Fibroblast of lung (primary cell): ENCODE results near the gene ARHGDIA. TPM values are rescaled to one million over a fixed set of nuclear protein-coding genes. Genes with fewer than 3 reads are reported as not detected.

Experiments used
- DNase-seq, 2 donors: peaks; one replicate each; pipeline versions ENCODE4 v3.0.0 to v3.0.0-alpha.2; 2010; ENCODE audit warnings: low read depth in 2 of 2
- H2AFZ ChIP-seq: 2 replicates; pipeline ENCODE4 v1.5.1; 2012; ENCODE audit warnings: low read length, control low read depth, inconsistent platforms
- H3K27ac ChIP-seq: 2 replicates; pipeline ENCODE4 v1.5.1; 2011; ENCODE audit warnings: low read length, control low read depth; ENCODE audit not compliant: insufficient read depth
- H3K27me3 ChIP-seq: 2 replicates; pipeline ENCODE4 v1.5.1; 2011; ENCODE audit warnings: mild to moderate bottlenecking, low read length; ENCODE audit not compliant: control insufficient read depth, insufficient read depth
- H3K36me3 ChIP-seq: 2 replicates; pipeline ENCODE4 v1.5.1; 2011; ENCODE audit warnings: low read length; ENCODE audit not compliant: control insufficient read depth, insufficient read depth
- H3K4me1 ChIP-seq: 2 replicates; pipeline ENCODE4 v1.5.1; 2011; ENCODE audit warnings: low read length; ENCODE audit not compliant: control insufficient read depth, insufficient read depth; ENCODE audit errors: extremely low read depth
- H3K4me2 ChIP-seq: 2 replicates; pipeline ENCODE4 v1.5.1; 2011; ENCODE audit warnings: low read length, control low read depth; ENCODE audit not compliant: insufficient read depth; ENCODE audit errors: extremely low read depth
- H3K4me3 ChIP-seq, 4 experiments: fragments of 200-600 bp in 1 of 4; sonication (generic) in 1 of 4; replicated peaks in 1 of 4; 2 replicates each; pipeline ENCODE4 v1.5.1; 2011 to 2016; ENCODE audit warnings: low read length in 4 of 4, low read depth in 3 of 4, mild to moderate bottlenecking in 3 of 4, control low read depth in 2 of 4, inconsistent platforms in 1 of 4, mixed read lengths in 1 of 4; ENCODE audit not compliant: insufficient read depth in 1 of 4; ENCODE audit errors: control extremely low read depth in 1 of 4
- H3K79me2 ChIP-seq: 2 replicates; pipeline ENCODE4 v1.5.1; 2012; ENCODE audit warnings: mild to moderate bottlenecking, low read length, inconsistent platforms; ENCODE audit not compliant: control insufficient read depth, insufficient read depth
- H3K9ac ChIP-seq: 2 replicates; pipeline ENCODE4 v1.5.1; 2011; ENCODE audit warnings: mild to moderate bottlenecking, low read length, control low read depth; ENCODE audit not compliant: insufficient read depth
- H3K9me3 ChIP-seq: 2 replicates; pipeline ENCODE4 v1.5.1; 2012; ENCODE audit warnings: low read depth, low read length; ENCODE audit not compliant: control insufficient read depth, insufficient read depth
- H4K20me1 ChIP-seq: 2 replicates; pipeline ENCODE4 v1.5.1; 2011; ENCODE audit warnings: low read length; ENCODE audit not compliant: control insufficient read depth, insufficient read depth; ENCODE audit errors: extremely low read depth
- EZH2 ChIP-seq: IDR thresholded peaks from 2 replicates; pipeline ENCODE4 v1.5.1; 2012; ENCODE audit warnings: low read length, control low read depth, mild to moderate bottlenecking; ENCODE audit errors: missing control alignments
- polyA plus RNA-seq, 2 donors: library from polyadenylated mRNA; depleted of rRNA in 1 of 2; stranded (reverse) in 1 of 2; unstranded in 1 of 2; fragments of >200 nt; gene quantifications; 2 replicates each; pipeline ENCODE4 v1.2.1, GENCODE V29; 2011 to 2012; ENCODE audit warnings: missing spikeins in 1 of 2
- total RNA-seq: library from RNA; depleted of rRNA; stranded (reverse); fragments of >200 nt; gene quantifications from 2 replicates; pipeline ENCODE4 v1.2.1, GENCODE V29; 2014
- TF ChIP-seq, protein P1 (sequence below), 2 donors: IDR thresholded peaks in 1 of 2; conservative IDR thresholded peaks in 1 of 2; 1 replicate in 1 of 2; 2 replicates in 1 of 2; pipeline ENCODE4 v1.5.1; 2011 to 2012; ENCODE audit warnings: low read length in 2 of 2, control low read depth in 1 of 2, inconsistent platforms in 1 of 2, low read depth in 1 of 2, mild to moderate bottlenecking in 1 of 2

Gene ARHGDIA
- total and polyA plus RNA-seq, 2 donors (not counting 1 experiment from before 2014, with no cell fraction given) = 95.0 to 164 TPM

DNA sequence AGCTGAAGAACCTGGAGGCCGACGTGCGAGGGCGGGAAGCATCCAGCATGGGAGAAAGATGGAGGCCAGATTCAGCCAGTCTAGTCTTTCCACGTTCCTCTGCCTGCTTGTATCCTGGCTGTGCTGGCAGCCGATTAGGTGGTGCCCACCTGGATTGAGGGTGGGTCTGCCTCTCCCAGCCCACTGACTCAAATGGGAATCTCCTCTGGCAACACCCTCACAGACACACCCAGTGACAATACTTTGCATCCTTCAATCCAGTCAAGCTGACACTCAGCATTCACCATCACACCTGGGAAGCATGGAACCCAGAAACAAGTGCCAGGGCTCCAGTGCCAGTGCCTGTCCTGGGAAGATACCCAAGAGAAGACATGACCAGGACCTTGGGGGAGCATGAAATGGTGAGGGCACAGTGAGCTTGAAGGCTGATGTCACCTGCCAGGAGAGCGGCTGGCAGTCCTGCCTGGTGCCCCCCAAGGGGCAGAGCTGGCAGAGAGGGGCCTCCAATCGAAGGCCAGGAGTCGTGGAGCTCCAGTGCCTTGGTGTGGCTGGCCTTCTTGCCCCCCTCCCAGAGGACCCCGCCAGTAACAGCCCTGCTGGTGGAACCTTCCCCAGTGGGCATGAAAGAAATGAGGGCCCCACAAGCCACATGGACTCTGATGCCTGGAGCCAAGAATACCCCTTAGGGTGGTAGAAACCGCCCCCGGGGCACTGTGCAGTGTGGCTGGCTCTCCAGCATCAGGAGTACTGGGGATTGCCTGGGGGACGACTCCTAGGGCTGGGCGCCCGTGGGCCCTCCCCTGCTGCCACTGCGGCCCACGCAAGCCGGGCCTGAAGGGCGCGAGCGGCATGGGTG lies 30.3 kb upstream of the ARHGDIA start:
- no peak overlapping the region for H2AFZ ChIP-seq
- H3K79me2 ChIP-seq = no peaks in the 10 kb centered on the region
- H3K27ac ChIP-seq = no peak overlapping the region
- no peaks in the 10 kb centered on the region for H3K27me3 ChIP-seq
- peaks cover 31% of the 10 kb centered on the region for H3K36me3 ChIP-seq
- no peaks in the 10 kb centered on the region for H4K20me1 ChIP-seq
- H3K4me2 ChIP-seq = peak overlapping the region; percentile 25
- H3K9ac ChIP-seq = no peak overlapping the region
- no peaks in the 10 kb centered on the region for H3K9me3 ChIP-seq
- no peak for DNase-seq
- peak overlapping the region in 1 of 4 experiments; percentile 32 for H3K4me3 ChIP-seq
- no peak for TF ChIP-seq EZH2
- TF ChIP-seq, protein P1, sequence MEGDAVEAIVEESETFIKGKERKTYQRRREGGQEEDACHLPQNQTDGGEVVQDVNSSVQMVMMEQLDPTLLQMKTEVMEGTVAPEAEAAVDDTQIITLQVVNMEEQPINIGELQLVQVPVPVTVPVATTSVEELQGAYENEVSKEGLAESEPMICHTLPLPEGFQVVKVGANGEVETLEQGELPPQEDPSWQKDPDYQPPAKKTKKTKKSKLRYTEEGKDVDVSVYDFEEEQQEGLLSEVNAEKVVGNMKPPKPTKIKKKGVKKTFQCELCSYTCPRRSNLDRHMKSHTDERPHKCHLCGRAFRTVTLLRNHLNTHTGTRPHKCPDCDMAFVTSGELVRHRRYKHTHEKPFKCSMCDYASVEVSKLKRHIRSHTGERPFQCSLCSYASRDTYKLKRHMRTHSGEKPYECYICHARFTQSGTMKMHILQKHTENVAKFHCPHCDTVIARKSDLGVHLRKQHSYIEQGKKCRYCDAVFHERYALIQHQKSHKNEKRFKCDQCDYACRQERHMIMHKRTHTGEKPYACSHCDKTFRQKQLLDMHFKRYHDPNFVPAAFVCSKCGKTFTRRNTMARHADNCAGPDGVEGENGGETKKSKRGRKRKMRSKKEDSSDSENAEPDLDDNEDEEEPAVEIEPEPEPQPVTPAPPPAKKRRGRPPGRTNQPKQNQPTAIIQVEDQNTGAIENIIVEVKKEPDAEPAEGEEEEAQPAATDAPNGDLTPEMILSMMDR (conservative IDR thresholded peaks at IDR 0.05 in 1 of 2, IDR thresholded peaks at IDR 0.05 in 1 of 2; ENCODE audit: low read depth in 1 of 2, low read length in 2 of 2) = no peak
- no peaks in the 10 kb centered on the region for H3K4me1 ChIP-seq

DNA sequence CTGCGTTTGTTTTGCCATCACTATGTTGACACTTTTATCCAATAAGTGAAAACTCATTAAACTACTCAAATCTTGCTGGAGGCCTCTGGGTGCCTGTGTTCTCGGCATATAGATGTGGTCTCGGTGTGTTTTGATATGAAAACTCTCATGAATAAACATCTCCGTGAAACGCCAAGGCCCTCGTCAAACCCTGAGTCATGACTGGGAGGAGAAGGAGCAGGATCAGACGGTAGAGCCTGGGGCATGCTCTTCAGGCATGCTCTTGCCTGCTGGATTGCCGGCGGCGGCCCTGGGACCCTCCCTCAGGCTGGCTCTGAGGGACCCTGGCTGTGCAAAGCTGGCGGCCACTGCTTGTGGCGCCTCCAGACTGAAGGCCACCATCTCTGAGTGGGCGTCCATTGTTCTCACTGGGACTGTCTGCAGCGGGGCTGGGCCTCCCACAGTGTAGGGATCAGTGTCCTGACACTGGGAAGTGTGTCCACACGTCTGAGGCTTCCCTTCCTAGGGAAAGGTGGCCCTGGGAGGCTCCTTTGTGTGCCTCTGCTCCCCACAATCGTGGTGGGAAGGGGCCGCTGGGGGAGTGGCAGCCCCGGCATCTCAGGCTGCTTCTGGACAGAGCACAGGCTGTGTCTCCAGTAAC lies 29.2 kb upstream of the ARHGDIA start:
- no peak overlapping the region for H3K27ac ChIP-seq
- no peaks in the 10 kb centered on the region for H4K20me1 ChIP-seq
- H3K79me2 ChIP-seq = no peaks in the 10 kb centered on the region
- TF ChIP-seq EZH2 = no peak
- TF ChIP-seq, protein P1 (conservative IDR thresholded peaks at IDR 0.05 in 1 of 2, IDR thresholded peaks at IDR 0.05 in 1 of 2; ENCODE audit: low read depth in 1 of 2, low read length in 2 of 2) = no peak
- H3K9ac ChIP-seq = no peak overlapping the region
- no peak overlapping the region for H2AFZ ChIP-seq
- DNase-seq = no peak
- peaks cover 27% of the 10 kb centered on the region for H3K36me3 ChIP-seq
- no peak overlapping the region for H3K4me2 ChIP-seq
- no peaks in the 10 kb centered on the region for H3K27me3 ChIP-seq
- no peaks in the 10 kb centered on the region for H3K9me3 ChIP-seq
- H3K4me3 ChIP-seq = no peak overlapping the region
- no peaks in the 10 kb centered on the region for H3K4me1 ChIP-seq

DNA sequence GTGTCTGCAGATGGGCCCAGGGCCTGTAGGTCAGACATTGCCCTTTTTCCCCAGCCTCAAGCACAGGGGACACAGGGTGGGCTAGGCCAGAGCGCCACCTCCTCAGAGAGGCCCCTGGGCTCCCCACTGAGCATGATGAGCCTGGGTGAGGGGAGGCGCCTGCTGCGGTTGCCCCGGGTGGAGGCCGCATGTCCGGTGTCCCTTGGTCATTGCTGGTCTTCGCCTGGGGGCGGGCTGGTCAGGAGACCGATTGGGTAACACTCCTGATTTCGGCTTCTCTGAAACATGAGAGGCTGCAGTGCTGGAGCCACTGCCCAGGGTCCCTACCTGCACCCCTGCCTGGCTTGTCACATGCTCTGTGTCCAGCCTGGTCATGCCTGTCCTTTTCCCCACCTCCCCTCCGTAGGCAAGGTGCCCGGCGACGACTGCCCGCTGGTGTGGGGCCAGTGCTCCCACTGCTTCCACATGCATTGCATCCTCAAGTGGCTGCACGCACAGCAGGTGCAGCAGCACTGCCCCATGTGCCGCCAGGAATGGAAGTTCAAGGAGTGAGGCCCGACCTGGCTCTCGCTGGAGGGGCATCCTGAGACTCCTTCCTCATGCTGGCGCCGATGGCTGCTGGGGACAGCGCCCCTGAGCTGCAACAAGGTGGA lies 28.5 kb upstream of the ARHGDIA start:
- DNase-seq = no peak
- no peaks in the 10 kb centered on the region for H3K79me2 ChIP-seq
- H3K27me3 ChIP-seq = no peaks in the 10 kb centered on the region
- no peaks in the 10 kb centered on the region for H3K4me1 ChIP-seq
- no peak overlapping the region for H3K9ac ChIP-seq
- peaks cover 25% of the 10 kb centered on the region for H3K36me3 ChIP-seq
- H3K4me2 ChIP-seq = no peak overlapping the region
- TF ChIP-seq EZH2 = no peak
- TF ChIP-seq, protein P1 (conservative IDR thresholded peaks at IDR 0.05 in 1 of 2, IDR thresholded peaks at IDR 0.05 in 1 of 2; ENCODE audit: low read depth in 1 of 2, low read length in 2 of 2) = no peak
- H4K20me1 ChIP-seq = no peaks in the 10 kb centered on the region
- no peak overlapping the region for H3K4me3 ChIP-seq
- no peak overlapping the region for H2AFZ ChIP-seq
- H3K27ac ChIP-seq = no peak overlapping the region
- no peaks in the 10 kb centered on the region for H3K9me3 ChIP-seq
